Measurements from ENCODE around the gene CLDN12.

CLDN12 gene

DNA sequence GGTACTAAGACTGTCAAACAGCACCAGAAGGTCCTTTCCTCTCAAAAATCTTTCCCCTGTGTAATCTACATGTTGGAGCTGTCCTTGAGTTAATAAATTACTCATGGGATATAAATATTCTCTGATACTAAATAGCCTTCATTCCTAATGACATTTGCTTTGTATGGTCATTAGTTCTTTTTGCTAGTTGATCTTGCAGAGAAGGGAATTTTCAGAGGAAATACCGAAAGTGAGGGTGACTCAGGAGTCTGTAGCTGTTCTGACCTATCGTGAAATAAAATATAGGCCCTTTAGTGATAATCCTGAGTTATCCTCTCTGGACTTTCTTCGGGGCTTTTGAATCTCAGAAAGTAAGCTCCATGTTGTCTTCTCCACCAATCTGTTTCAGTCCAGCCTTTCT, 19.4 kb upstream of the CLDN12 start (continued):
- TF ChIP-seq ZBTB7A (tag by site-specific recombination; IDR thresholded peaks at IDR 0.05; ENCODE audit: low read depth), result no peak
- no peak for TF ChIP-seq ZNF791 (tag by site-specific recombination; IDR thresholded peaks at IDR 0.05)
- no peak for TF ChIP-seq ZNF132 (tag by site-specific recombination; IDR thresholded peaks at IDR 0.05; ENCODE audit: borderline replicate concordance)
- no peak for TF ChIP-seq ZNF394 (tag by site-specific recombination; IDR thresholded peaks at IDR 0.05; ENCODE audit: borderline replicate concordance)
- no peak for TF ChIP-seq ZNF184 (tag by site-specific recombination; IDR thresholded peaks at IDR 0.05)
- TF ChIP-seq ZNF223 (tag by site-specific recombination; IDR thresholded peaks at IDR 0.05), result no peak

DNA sequence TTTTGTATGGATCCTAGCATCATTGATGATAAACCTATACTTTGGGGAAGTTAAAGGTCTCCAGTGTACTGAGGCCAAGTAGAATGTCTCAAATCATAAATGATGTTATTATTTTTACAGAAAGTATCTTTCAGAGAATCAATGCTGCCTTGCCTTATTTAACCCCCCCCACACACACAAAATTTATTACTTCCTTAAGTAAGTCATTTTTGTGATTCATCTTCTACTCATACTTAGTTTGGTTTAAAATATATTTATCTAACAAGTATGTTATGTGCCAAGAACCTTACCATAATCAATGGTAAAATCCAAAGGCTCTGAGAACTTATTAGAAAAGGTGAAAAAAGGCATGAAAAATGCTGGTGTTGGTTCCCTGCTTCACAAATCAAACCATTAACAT, 18.8 kb upstream of the CLDN12 start:
- no peaks in the 10 kb centered on the region for H3K9me3 ChIP-seq (ENCODE audit: control insufficient read depth, insufficient read depth, low read depth, low read length)
- no peak overlapping the region for H3K27ac ChIP-seq (ENCODE audit: extremely low read depth, low read depth, low read length)
- CTCF ChIA-PET, result no interaction called here
- TF ChIP-seq ZNF707 (tag by site-specific recombination; IDR thresholded peaks at IDR 0.05) (no peak), ZNF157 (tag by site-specific recombination; IDR thresholded peaks at IDR 0.05) (no peak), ZNF76 (tag by site-specific recombination; IDR thresholded peaks at IDR 0.05; ENCODE audit: borderline replicate concordance, low read depth) (no peak), ZBTB21 (tag by site-specific recombination; IDR thresholded peaks at IDR 0.05) (no peak), ZBTB1 (tag by site-specific recombination; IDR thresholded peaks at IDR 0.05) (no peak), ZNF561 (tag by site-specific recombination; IDR thresholded peaks at IDR 0.05; ENCODE audit: borderline replicate concordance) (no peak), SCRT2 (tag by site-specific recombination; IDR thresholded peaks at IDR 0.05) (no peak), ZNF473 (tag by site-specific recombination; IDR thresholded peaks at IDR 0.05) (no peak), ZNF585B (tag by site-specific recombination; IDR thresholded peaks at IDR 0.05) (no peak), ZBTB48 (tag by site-specific recombination; IDR thresholded peaks at IDR 0.05) (no peak), PRDM1 (tag by site-specific recombination; IDR thresholded peaks at IDR 0.05) (no peak), ZNF24 (tag by site-specific recombination; IDR thresholded peaks at IDR 0.05) (no peak), ZNF350 (tag by site-specific recombination; IDR thresholded peaks at IDR 0.05) (no peak)
- TF ChIP-seq, protein P1, sequence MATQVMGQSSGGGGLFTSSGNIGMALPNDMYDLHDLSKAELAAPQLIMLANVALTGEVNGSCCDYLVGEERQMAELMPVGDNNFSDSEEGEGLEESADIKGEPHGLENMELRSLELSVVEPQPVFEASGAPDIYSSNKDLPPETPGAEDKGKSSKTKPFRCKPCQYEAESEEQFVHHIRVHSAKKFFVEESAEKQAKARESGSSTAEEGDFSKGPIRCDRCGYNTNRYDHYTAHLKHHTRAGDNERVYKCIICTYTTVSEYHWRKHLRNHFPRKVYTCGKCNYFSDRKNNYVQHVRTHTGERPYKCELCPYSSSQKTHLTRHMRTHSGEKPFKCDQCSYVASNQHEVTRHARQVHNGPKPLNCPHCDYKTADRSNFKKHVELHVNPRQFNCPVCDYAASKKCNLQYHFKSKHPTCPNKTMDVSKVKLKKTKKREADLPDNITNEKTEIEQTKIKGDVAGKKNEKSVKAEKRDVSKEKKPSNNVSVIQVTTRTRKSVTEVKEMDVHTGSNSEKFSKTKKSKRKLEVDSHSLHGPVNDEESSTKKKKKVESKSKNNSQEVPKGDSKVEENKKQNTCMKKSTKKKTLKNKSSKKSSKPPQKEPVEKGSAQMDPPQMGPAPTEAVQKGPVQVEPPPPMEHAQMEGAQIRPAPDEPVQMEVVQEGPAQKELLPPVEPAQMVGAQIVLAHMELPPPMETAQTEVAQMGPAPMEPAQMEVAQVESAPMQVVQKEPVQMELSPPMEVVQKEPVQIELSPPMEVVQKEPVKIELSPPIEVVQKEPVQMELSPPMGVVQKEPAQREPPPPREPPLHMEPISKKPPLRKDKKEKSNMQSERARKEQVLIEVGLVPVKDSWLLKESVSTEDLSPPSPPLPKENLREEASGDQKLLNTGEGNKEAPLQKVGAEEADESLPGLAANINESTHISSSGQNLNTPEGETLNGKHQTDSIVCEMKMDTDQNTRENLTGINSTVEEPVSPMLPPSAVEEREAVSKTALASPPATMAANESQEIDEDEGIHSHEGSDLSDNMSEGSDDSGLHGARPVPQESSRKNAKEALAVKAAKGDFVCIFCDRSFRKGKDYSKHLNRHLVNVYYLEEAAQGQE (tag by site-specific recombination; IDR thresholded peaks at IDR 0.05), result no peak
- TF ChIP-seq, protein P2, sequence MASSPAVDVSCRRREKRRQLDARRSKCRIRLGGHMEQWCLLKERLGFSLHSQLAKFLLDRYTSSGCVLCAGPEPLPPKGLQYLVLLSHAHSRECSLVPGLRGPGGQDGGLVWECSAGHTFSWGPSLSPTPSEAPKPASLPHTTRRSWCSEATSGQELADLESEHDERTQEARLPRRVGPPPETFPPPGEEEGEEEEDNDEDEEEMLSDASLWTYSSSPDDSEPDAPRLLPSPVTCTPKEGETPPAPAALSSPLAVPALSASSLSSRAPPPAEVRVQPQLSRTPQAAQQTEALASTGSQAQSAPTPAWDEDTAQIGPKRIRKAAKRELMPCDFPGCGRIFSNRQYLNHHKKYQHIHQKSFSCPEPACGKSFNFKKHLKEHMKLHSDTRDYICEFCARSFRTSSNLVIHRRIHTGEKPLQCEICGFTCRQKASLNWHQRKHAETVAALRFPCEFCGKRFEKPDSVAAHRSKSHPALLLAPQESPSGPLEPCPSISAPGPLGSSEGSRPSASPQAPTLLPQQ (tag by site-specific recombination; IDR thresholded peaks at IDR 0.05), result no peak
- TF ChIP-seq, protein P3, sequence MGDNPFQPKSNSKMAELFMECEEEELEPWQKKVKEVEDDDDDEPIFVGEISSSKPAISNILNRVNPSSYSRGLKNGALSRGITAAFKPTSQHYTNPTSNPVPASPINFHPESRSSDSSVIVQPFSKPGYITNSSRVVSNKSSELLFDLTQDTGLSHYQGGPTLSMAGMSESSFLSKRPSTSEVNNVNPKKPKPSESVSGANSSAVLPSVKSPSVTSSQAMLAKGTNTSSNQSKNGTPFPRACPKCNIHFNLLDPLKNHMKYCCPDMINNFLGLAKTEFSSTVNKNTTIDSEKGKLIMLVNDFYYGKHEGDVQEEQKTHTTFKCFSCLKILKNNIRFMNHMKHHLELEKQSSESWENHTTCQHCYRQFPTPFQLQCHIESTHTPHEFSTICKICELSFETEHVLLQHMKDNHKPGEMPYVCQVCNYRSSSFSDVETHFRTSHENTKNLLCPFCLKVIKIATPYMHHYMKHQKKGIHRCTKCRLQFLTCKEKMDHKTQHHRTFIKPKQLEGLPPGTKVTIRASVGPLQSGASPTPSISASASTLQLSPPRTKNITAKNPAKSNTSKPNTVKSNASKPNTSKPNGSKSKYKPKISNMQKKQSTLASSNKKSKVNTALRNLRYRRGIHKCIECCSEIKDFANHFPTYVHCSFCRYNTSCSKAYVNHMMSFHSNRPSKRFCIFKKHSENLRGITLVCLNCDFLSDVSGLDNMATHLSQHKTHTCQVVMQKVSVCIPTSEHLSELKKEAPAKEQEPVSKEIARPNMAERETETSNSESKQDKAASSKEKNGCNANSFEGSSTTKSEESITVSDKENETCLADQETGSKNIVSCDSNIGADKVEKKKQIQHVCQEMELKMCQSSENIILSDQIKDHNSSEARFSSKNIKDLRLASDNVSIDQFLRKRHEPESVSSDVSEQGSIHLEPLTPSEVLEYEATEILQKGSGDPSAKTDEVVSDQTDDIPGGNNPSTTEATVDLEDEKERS (tag by site-specific recombination; IDR thresholded peaks at IDR 0.05), result no peak
- TF ChIP-seq, protein P4, sequence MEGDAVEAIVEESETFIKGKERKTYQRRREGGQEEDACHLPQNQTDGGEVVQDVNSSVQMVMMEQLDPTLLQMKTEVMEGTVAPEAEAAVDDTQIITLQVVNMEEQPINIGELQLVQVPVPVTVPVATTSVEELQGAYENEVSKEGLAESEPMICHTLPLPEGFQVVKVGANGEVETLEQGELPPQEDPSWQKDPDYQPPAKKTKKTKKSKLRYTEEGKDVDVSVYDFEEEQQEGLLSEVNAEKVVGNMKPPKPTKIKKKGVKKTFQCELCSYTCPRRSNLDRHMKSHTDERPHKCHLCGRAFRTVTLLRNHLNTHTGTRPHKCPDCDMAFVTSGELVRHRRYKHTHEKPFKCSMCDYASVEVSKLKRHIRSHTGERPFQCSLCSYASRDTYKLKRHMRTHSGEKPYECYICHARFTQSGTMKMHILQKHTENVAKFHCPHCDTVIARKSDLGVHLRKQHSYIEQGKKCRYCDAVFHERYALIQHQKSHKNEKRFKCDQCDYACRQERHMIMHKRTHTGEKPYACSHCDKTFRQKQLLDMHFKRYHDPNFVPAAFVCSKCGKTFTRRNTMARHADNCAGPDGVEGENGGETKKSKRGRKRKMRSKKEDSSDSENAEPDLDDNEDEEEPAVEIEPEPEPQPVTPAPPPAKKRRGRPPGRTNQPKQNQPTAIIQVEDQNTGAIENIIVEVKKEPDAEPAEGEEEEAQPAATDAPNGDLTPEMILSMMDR (tag by site-specific recombination; IDR thresholded peaks at IDR 0.05), result no peak
- H3K4me3 ChIP-seq (ENCODE audit: low read depth, low read length), result no peak overlapping the region
- POLR2A ChIA-PET, result no interaction called here
- no peaks in the 10 kb centered on the region for H3K4me1 ChIP-seq (ENCODE audit: control insufficient read depth, insufficient read depth, low read length)
- H3K36me3 ChIP-seq (ENCODE audit: control insufficient read depth in 2 of 2, insufficient read depth in 1 of 2, low read length in 2 of 2), result peaks cover 38 to 54% of the 10 kb centered on the region in 2 experiments

All from HEK293 (cell line).